HTR-8/SVneo (cell line): Measurements from ENCODE around the gene PNKP.

ENCODE experiments used
- DNase-seq: peaks from one replicate; pipeline ENCODE4 v3.0.0; 2011; ENCODE audit warnings: low spot score, mixed read lengths; ENCODE audit not compliant: insufficient read length
- FAIRE-seq: peaks from 2 replicates; lab custom pipeline; 2011; peaks lifted over from hg19 to GRCh38; lab: Jason Lieb, UNC

Gene PNKP

DNA sequence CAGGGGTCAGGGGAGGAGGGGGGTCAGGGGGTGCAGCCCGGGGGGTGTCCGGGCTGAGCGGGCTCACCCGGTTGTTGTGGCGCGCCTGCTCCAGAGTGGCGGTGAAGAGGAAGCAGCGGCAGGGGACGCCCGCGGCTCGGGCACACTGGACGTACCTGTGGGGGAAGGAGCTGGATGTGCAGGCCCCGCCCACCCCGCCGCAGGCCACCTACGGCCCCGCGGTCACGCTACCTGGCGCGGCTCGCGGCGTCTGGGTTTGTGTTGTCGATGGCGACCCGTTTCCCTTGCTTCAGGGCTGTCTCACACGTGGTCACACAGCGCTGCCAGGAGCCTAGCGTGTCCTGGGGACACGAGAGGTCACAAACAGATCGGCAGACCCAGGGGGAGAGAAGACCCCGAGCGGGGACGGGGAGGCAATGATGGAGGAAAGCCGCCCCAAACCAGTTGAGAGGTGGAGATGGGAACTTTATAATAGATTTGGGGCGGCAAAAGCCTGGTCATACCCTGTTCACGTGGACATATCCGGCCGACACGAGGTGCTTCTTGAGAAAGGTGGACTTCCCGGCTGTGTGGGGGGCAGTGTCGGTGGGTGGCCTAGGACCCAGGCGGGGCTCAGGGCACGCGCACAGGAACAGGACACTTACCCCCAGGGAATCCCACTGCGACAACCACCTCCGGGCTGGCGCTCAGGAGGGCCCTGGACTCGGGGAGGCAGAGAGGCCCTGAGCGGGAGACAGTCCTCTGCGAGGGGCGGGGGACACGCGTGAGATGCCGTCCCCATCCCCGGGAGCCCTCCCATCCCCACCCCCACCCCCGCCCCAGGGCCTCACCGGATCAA lies 5.6 kb downstream of the PNKP start:
- FAIRE-seq = no peak
- DNase-seq = no peak

DNA sequence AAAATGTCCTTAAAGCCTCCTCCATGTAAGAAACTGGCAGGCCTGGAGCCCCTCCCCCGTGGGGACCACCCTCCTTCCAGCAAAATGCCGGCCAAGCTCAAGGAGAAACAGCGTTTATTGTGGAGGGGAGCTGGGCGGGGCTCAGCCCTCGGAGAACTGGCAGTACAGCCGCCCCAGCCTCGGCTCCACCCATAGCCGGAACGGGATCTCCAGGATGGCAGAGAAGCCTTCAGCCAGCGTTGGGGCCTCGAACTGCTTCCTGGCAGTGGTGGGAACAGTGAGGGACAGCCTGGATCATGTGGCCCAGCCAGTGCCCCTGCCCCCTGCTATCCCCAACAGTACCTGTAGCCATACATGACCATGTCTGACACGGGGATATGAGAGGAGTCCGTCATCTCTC lies 6.3 kb downstream of the PNKP start:
- DNase-seq (no peak), FAIRE-seq (no peak)

DNA sequence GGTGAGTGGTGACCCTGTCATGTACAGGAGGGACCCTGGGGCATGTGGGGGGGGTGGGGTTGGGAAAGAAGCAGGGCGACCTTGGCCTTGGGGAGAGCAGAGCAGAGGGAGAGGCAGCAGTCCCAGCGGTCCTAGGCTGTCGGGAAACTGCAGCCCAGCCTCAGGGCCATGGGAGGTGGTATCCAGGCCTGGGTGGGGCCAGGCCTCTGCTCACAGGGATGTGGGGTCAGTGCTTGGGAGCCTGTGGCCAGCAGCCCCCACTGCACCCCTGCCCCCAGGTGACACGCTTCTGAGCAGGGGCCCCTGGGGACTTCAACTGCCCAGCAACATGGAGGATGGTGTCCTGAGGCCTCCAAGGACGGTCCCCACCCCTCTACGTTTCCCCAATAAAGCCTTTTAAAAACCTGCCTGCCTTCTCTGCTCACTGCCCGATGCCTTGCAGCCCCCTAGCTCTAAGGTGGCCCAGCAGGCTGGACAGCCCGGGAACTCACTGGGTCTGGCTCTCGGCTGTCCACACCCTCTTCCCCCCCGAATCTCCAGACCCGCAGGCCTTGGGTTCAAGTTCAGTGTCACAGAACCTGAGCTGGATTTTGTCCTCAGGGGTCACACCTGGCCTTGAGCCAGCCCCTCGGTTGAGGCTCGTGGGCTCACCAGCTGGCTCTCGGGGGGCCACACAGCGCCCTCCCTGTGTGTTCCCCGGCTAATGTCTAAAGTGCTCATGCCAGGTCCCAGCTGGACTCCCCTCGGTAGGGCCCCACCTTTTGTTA lies 6.9 kb downstream of the PNKP start:
- FAIRE-seq (no peak), DNase-seq (no peak)

DNA sequence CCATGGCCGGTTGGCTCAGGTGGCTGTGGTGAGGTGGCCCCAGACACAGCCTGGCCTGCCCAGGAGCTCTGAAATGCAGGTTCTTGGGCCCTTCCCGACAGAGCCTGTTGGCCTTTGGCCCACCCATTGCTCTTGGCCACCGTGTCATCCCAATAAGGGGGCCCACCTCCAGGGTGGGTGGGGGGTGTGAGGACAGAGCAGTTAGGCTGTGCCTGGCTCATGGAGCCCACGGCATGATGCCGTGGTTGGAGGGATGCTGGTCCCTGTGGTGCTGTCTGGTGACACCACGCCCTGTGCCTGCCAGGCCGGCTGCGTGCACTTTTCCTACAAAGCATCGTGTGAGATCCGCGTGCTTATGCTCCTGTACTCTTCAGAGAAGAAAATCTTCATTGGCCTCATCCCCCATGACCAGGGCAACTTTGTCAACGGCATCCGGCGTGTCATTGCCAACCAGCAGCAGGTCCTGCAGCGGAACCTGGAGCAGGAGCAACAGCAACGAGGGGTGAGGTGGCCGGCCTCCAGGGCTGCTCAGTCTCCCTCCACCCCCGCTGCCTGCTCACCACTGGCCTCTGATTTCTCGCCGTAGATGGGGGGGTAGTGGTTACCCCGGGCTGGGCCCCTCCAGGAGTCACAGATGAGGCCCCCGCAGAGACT lies 7.6 kb downstream of the PNKP start:
- DNase-seq (no peak), FAIRE-seq (no peak)

DNA sequence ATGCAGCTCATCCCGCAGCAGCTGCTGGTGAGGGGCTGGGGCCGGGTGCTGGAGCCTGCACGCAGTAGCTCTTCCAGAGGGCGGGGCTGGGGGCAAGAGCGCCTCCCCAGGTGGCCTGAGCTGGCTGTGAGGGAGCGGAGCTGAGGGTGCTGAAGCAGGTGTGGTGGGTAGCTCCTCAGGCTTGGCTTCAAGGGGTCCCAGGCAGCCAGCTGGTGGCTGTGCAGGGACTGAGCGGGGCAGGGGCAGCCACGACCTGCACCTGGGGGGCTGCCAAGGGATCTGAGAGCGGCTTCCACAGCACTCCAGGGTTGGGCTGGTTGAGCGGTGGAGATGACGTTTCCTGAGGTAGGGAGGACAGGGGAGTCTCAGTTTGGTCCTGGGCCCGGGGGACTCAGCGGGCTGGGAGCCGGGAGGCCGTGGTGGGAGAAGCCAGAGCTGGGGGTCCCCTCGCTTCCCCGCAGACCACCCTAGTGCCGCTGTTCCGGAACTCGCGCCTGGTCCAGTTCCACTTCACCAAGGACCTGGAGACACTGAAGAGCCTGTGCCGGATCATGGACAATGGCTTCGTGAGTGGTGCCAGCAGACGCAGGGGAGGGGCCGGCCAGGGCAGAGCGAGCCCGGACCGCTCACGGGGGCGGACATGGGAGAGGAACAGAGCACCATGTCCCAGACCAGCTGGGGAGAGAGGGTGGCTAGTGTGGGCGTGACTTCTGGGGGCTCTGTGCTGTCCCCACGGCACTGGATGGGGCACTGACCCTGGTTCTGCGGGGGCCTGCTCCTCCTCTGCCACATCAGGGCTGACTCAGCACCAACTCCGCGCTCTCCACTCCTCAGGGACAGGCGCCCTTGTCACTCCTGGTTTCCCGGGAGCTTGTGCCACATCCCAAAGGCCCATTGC lies 9.0 kb downstream of the PNKP start:
- no peak for DNase-seq
- no peak for FAIRE-seq

DNA sequence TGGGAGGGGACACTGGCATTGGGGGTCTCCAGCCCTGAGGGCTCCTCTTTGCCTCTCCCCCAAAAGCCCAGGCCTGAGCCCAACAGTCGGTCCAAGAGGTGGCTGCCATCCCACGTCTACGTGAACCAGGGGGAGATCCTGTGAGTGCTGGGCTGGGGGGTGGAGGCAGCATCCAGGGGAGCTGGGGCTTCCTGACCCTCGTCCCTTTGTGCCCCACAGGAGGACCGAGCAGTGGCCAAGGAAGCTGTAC lies 9.6 kb downstream of the PNKP start:
- DNase-seq (no peak), FAIRE-seq (no peak)

DNA sequence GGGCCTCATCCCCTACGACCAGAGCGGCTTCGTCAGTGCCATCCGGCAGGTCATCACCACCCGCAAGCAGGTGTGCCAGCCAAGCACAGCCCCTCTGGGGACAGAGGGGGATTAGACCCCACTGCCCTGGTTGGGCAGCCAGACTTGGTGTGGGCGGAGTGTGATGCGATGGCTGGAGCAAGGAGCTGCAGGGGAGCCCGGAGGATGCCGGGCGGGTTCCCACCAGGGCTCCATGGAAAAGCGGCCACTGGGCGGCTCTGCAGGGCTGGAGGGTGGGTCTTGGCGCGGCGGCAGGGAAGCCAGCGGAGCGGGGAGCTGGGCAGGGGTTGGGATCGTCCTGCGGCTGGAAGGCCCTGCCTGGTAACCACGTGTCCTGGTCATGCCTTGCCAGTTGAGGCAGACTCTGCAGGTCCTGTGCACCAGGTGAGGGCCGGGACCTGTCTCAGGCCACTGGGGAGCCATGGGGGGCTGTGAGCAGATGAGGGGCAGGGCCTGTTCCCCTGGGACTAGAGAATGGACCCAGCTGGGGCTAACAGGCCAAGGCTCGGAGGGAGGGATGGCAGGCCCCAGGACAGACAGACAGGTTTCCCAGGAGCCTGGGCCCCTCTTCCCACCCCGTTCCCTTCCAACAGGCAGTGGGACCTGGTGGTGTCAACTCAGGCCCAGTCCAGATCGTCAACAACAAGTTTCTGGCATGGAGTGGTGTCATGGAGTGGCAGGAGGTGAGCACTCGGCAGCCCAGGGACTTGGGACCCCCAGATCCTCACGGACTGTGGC lies 10.1 kb downstream of the PNKP start:
- FAIRE-seq (no peak), DNase-seq (no peak)

DNA sequence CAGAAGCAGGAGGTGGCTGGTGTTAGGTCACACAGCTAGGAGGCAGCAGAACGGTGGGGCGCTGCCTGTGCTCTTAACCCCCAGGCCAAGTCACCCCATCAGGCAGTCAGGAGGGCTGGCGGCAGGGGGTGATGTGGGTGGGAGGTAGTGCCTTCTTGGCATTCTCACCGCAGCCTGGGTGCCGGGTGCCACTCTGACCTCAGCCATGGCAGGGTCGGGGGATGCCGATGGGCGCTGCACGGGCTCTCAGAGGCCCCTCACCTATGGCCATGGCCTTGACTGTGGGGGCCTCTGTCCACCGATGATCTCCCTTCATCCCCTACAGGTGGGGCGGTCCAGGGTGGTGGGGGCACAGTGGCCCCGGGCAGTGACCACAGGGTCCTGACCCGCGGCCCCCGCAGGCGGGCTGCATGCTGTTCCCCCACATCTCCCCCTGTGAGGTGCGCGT lies 10.8 kb downstream of the PNKP start:
- FAIRE-seq = no peak
- DNase-seq = no peak

DNA sequence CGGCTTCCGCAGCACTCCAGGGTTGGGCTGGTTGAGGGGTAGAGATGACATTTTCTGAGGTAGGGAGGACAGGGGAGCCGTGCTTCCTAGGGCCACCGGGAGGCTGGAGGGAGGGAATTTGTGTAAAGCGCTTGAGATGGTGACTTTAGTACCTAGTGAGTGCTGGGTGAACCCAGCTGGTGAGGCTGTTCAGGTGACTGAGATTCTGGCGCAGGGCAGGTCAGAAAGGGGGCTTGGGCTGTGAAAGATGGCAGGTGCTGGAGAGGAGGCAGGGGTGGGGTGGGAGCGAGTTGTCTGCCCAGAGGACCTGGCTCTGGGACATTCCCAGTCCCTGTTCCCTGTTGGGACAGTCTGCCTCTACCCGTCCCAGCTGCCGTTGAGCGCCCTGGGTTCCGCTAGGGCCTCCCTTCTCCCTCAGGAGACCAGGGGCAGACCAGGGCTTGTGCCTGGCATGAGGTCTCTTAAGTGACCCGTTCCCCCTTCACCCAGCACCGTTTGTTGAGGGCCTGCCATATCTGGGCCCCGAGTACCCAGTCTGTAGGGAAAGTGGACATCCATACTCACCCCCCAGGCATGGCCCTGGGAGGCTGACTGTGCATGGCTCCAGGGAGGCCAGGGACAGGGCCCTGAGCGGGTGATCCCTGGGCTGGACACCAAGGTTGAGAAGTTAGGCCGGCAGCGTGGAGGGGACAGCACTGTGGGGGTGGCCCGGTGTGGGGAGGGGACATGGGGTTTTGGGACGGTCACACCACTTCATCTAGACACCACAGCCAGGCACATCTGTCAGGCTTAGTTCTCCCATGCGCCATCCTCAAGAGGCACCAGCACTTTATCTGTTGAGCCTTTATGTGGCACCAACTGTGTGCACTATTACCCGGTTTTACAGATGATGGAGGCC lies 11.5 kb downstream of the PNKP start:
- no peak for DNase-seq
- FAIRE-seq = no peak

DNA sequence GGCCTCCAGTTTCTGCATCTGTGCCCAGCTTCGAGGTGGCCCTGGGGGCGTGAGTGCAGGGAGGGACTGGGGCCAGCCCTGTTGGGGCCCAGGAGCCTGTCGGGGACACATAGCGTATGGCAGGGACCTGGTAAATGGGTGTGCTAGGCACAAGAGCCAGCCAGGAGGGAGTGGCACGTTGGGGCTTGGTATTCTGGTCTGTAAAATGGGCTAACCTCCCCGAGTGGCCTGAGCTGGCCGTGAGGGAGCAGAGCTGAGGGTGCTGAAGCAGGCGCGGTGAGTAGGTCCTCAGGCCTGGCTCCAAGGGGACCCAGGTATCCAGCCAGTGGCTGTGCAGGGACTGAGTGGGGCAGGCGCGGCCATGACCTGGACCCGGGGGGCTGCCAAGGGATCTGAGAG lies 12.1 kb downstream of the PNKP start:
- no peak for DNase-seq
- no peak for FAIRE-seq

DNA sequence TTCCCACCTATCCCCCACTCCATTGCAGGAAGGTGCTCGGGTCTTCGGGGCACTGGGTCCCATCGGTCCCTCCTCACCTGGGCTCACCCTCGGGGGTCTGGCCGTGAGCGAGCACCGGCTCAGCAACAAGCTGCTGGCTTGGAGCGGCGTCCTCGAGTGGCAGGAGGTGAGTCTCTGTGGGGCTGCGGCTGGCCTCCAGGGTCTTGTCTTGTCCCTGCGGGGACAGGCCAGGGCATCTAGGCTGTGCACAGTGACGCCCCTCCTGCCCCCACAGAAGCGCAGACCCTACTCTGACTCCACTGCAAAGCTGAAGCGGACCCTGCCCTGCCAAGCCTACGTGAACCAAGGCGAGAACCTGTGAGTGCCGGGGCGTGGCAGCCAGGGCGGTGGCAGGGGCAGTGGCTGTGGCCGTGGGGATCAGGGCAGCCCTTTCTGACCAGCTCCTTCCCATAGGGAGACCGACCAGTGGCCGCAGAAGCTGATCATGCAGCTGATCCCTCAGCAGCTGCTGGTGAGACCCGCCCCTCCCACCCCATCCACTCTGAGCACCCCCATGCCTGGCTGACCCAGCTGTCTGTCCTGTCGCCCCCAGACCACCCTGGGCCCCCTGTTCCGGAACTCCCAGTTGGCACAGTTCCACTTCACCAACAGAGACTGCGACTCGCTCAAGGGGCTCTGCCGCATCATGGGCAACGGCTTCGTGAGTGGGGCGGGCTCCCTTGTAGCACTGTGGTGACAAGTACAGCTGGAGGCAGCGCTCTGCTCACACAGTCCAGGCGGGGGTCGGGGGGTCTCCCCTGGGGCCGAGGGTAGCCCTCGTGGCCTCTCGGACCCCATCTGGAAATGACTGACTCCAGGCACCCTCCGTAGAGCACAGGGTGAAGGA lies 12.8 kb downstream of the PNKP start:
- FAIRE-seq = no peak
- no peak for DNase-seq

DNA sequence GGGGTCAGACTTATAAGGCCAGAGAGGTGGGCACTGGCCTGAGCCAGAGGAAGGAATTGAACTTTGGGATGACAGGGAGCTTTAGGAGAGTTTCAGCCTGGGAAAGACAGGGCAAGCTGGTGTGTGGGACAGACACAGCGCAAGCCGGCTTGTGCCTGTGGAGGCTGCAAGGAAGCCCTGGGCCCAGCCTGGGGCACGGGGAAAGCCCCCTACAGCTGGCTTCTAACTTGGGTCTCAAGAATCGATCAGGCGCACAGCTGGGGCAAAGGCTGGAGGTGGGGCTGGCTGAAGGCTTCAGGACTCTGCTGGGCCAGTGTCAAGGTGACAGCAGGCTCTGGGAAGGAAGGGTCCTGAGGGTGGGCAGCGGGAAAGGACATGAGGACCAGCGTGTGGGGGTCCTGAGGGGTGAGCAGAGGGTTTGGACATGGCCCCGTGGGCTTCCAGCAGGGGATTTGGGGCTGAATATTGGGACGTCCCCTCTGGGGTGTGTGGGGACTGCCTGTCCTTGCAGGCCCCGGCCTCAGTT lies 13.5 kb downstream of the PNKP start:
- DNase-seq = no peak
- FAIRE-seq = no peak

DNA sequence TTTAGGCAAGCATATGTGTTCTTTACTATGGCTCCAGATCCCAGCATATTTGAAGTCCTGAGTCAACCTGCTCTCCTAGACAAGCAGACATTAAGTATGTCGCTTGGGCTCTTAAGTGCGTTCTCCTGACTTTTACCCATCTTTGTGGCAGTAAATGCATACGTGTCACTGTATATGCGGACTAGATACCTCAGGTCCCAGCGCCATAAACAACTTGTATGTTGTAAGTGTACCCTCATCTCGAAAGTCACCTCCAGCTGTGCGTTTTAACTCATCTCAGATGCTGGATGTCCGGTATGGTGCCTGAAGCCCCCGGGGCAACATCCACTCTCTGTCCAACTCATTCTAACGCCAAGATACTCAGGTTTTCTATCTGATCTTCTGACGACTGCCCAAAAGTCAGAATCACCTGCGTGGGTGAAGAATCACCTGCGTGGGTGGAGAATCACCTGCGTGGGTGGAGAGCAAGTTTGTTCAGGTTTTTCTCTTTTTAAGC lies 14.7 kb downstream of the PNKP start:
- no peak for FAIRE-seq
- no peak for DNase-seq

DNA sequence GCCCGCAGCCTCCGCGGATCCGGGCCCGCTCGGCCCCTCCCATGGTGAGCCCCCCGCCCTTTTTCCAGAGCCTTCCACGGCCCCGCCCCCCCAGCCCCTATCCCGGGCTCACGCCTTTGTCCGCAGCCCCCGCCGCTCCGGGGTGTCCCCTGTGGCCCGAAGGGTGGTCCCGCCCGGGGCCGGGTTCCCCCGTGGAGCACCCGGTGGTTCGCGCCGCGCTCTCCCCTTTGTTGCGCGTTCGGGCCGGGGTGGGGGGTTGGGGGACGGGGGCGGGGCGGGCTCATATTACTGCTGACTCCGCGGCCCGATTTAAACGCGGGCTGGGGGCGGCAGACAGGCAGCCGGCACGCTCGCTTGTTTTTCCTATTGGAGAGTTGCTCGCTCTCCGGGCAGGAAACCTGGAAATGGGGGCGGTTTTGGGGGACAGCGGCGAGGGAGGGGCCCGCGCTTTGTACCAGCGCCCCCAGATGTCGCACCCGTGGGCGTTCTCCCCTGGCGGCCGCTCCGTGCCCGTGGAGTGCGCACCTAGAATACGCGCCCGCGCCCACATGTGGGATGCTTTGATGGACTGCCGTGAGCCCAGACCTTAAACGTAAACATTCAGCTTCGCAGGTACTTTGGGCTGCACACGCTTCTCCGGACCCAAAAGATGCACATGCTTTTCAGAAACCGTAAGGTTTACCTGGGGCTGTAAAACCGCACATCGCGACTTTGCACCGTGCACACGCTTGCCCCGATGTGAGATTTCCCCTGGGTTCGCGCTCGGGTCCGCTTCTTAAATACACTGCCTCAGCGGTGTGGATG lies 15.7 kb downstream of the PNKP start:
- DNase-seq (no peak), FAIRE-seq (no peak)

DNA sequence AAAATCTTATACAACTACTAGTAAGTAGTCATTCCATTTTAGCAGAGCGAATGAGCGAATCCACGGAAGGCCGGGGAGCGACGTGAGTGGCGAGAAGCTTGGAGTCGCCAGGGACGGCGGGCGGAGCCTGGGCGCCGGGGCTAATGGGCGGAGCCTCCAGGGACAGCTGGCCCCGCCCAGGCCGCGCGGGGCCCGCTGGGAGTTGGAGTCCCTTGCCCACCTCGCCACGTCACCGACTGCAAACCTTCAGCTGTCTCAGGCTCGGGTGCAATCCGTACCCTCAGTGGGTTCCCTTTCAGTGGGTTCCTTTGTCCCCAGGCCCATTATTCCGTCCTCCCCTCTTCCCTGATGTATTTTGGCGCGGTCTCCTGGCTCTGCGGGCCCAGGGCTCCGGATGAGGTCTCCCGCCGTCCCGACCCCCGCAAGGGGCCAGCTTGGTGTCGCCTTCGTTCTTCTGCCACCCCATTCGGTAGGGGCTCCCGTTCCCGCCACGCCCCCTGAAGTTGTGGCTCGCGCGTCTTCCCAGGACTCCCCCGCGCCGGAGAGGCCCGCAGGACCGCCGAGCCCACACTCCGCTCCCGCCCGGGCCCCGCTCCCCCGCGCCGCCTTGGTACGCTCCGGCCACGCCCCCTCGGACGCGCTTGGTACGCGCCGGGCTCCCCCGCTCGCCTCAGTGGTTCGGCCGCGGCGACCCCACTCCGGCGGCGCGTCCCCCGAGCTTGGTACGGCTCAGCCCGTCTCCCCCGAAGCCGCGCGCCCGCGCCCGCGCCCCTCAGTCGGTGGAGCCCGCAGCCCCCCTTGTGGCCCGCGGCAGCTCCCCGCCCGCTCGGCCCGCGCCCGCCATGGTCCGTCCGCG lies 16.7 kb downstream of the PNKP start, which contains the start of gene PTOV1:
TSS of gene PTOV1 (plus strand) at position 673 of the 856 bp plus-strand sequence.
- DNase-seq (peak; percentile 93), FAIRE-seq (peak; percentile 55)

DNA sequence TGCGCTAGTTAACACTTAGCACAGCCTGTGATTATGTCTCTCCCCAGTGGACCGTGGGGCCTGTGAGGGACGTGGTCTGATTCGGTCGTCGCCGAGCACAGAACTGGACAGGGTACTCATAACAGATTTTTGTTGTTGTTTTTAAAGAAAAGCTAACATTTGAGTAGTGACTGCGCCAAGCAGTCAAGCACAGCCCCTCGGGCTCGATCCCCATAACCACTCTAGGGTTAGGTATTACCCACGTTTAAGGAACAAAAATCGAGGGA lies 17.2 kb downstream of the PNKP start:
- FAIRE-seq (no peak), DNase-seq (no peak)
